ENCODE results near the gene CCDC187. TPM values are rescaled to one million over a fixed set of nuclear protein-coding genes. Genes with fewer than 3 reads are reported as not detected.

Gene CCDC187
- total RNA-seq, 4 donors from 2014 or later: 0.13 to 0.45 TPM; not detected in 2

DNA sequence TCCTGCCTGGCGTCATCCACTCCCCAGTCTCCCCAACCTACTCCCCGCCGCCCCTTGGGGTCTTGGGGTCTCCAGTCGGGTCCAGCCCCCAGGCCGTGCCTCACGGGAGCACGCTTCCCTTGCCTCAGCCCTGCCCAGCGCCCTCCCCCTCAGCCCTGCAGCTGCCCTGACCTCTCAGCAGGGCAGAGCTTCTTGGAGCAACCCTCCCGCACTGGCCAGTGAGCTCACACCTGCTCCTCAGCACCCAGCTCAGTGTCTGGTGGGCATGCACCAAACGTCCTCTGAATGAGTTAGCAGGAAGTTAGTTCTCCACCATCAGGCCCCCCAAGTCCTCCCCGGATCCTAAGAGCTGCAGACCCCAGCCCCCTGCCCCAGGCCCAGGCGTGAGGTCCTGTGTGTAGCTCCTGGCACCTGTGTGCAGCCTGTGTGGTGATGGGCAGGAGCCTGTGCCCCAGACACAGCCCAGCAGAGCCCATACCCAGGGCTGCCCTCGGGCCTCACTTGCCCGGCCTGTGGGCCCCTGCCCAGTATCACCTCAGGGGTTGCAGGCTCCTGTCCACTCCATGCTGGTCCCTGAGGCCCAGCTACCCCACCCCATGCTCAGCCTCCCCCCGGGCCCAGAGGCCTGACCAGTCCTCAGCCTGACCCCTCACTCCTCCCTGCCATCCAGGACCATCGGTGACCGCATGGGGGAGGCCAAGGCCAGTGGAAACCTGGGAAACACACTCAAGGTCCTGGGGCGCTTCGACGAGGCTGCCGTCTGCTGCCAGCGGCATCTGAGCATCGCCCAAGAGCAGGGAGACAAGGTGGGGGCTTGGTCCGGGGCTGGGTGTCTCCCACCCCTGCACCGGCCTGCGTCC is 31.6 kb upstream of the CCDC187 start:
- H3K4me3 ChIP-seq: no peak overlapping the region
- no peak overlapping the region for H3K27ac ChIP-seq
- no peaks in the 10 kb centered on the region for H3K27me3 ChIP-seq
- WGBS: 89% methylated on average over 17 of the region's 26 CpGs
- TF ChIP-seq EP300 (IDR thresholded peaks at IDR 0.05) (no peak), POLR2AphosphoS5 (IDR thresholded peaks at IDR 0.05) (no peak), CTCF (IDR thresholded peaks at IDR 0.05) (no peak), POLR2A (IDR thresholded peaks at IDR 0.05) (no peak)
- no peaks in the 10 kb centered on the region for H3K9me3 ChIP-seq
- H3K36me3 ChIP-seq: peaks cover 29% of the 10 kb centered on the region
- no peak for DNase-seq (ENCODE audit: low spot score in 2 of 2)
- H3K4me1 ChIP-seq: no peaks in the 10 kb centered on the region

DNA sequence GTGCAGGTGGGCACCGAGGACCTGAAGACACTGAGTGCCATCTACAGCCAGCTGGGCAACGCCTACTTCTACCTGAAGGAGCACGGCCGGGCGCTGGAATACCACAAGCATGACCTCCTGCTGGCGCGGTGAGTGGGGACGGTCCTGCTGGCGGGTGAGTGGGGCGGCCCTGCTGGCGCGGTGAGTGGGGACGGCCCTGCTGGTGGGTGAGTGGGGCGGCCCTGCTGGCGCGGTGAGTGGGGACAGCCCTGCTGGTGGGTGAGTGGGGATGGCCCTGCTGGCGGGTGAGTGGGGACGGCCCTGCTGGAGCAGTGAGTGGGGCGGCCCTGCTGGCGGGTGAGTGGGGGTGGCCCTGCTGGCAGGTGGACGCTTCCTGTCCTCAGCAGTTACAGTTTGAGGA is 30.6 kb upstream of the CCDC187 start:
- H3K9me3 ChIP-seq: no peaks in the 10 kb centered on the region
- H3K27me3 ChIP-seq: no peaks in the 10 kb centered on the region
- H3K36me3 ChIP-seq: peaks cover 29% of the 10 kb centered on the region
- no peak for TF ChIP-seq EP300 (IDR thresholded peaks at IDR 0.05)
- TF ChIP-seq POLR2A (IDR thresholded peaks at IDR 0.05): no peak
- no peak for TF ChIP-seq CTCF (IDR thresholded peaks at IDR 0.05)
- TF ChIP-seq POLR2AphosphoS5 (IDR thresholded peaks at IDR 0.05): no peak
- H3K27ac ChIP-seq: no peak overlapping the region
- H3K4me3 ChIP-seq: no peak overlapping the region
- DNase-seq (ENCODE audit: low spot score in 2 of 2): no peak
- peaks cover under 1% of the 10 kb centered on the region for H3K4me1 ChIP-seq
- 94% methylated on average over 21 of the region's 21 CpGs for WGBS

- Histone ChIP-seq H3K36me3 (peaks cover 27% of the 10 kb centered on the region), H3K4me3 (no peak overlapping the region), H3K27me3 (no peaks in the 10 kb centered on the region), H3K27ac (no peak overlapping the region), H3K4me1 (peaks cover 11% of the 10 kb centered on the region), H3K9me3 (no peaks in the 10 kb centered on the region)
- no peak for DNase-seq (ENCODE audit: low spot score in 2 of 2)
- no peak for TF ChIP-seq POLR2AphosphoS5 (IDR thresholded peaks at IDR 0.05)
- no peak for TF ChIP-seq CTCF (IDR thresholded peaks at IDR 0.05)
- TF ChIP-seq POLR2A (IDR thresholded peaks at IDR 0.05): no peak
- no peak for TF ChIP-seq EP300 (IDR thresholded peaks at IDR 0.05)
- WGBS: 100% methylated on average over 9 of the region's 17 CpGs
These were observed 29.6 kb upstream of the CCDC187 start for GRCh38 chr9:136333486-136333885.

DNA sequence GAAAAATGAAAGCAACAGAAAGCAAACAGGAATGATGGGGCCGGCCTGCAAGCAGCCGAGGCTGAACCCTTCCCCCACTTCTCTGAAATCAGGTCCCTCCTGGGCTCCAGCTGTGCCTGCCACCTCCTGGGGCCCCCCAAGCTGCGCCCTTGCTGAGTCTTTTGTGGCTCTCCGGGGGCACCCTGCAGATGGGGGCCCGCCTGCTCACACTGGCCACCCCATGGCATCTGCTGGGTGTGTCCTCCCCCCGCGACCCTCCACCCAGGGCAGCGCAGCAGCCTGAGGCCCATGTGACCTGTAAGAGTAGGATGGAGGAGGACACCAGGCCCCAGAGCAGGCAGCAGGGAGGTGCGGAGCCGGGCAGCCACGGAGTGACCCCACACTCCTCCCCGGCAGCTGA is 29.2 kb upstream of the CCDC187 start:
- Histone ChIP-seq H3K36me3 (peaks cover 22% of the 10 kb centered on the region), H3K27ac (no peak overlapping the region), H3K4me1 (peaks cover 15% of the 10 kb centered on the region), H3K27me3 (no peaks in the 10 kb centered on the region), H3K9me3 (no peaks in the 10 kb centered on the region), H3K4me3 (no peak overlapping the region)
- 82% methylated on average over 8 of the region's 12 CpGs for WGBS
- TF ChIP-seq POLR2A (IDR thresholded peaks at IDR 0.05) (no peak), CTCF (IDR thresholded peaks at IDR 0.05) (no peak), POLR2AphosphoS5 (IDR thresholded peaks at IDR 0.05) (no peak), EP300 (IDR thresholded peaks at IDR 0.05) (no peak)
- DNase-seq (ENCODE audit: low spot score in 2 of 2): no peak

DNA sequence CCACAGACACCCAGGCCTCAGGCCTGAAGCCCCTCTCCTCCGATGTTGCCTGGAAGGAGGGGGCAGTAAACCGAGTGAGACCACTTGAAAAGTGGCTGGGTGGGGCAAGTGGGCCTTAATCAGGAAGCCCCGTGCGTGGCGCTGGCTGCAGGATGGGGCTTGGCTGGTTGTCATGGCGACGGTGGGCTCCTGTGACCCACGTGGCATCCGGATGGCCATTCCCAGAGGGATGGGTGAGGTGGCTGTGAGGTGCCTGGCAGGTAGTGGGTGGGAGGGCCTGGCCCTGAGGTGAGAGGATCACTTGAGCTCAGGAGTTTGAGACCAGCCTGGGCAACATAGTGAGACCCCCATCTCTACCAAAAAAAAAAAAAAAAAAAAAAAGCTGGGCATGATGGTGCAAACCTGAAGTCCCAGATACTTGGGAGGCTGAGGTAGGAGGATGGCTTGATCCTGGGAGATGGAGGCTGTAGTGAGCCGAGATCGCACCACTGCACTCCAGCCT is 28.6 kb upstream of the CCDC187 start:
- WGBS: 70% methylated on average over 2 of the region's 11 CpGs
- Histone ChIP-seq H3K27me3 (no peaks in the 10 kb centered on the region), H3K9me3 (no peaks in the 10 kb centered on the region), H3K27ac (no peak overlapping the region), H3K4me3 (no peak overlapping the region), H3K4me1 (peaks cover 19% of the 10 kb centered on the region), H3K36me3 (peaks cover 17% of the 10 kb centered on the region)
- TF ChIP-seq EP300 (IDR thresholded peaks at IDR 0.05) (no peak), POLR2A (IDR thresholded peaks at IDR 0.05) (no peak), POLR2AphosphoS5 (IDR thresholded peaks at IDR 0.05) (no peak), CTCF (IDR thresholded peaks at IDR 0.05) (no peak)
- DNase-seq (ENCODE audit: low spot score in 2 of 2): no peak
